Ovary (tissue), 3 donors: ENCODE measurements around the gene HSD17B11.

Source experiments
- CTCF ChIP-seq, 3 donors: fragments of 450-650 bp in 2 of 3; fragments of 200-600 bp in 1 of 3; IDR thresholded peaks; one replicate each; pipeline versions ENCODE4 v1.5.1 to v1.8.0; 2016 to 2022; ENCODE audit warnings: antibody characterized with exemption in 3 of 3, mild to moderate bottlenecking in 1 of 3
- EP300 ChIP-seq: sonication (generic); formaldehyde crosslinking; IDR thresholded peaks from one replicate; pipeline ENCODE4 v1.6.1; 2017; ENCODE audit warnings: antibody characterized with exemption
- POLR2A ChIP-seq: fragments of 450-650 bp; IDR thresholded peaks from one replicate; pipeline ENCODE4 v1.6.1; 2017; ENCODE audit warnings: antibody characterized with exemption, mild to moderate bottlenecking, moderate library complexity
- donor health status: DM: no; HTN: no; CAD: no.

GRCh38 chr4:87406462-87406861 lies 15.5 kb upstream of the HSD17B11 start:
- TF ChIP-seq CTCF (IDR thresholded peaks at IDR 0.05) (no peak), EP300 (no peak), POLR2A (no peak)
